Iris pigment epithelial cell (primary cell): ENCODE results near the gene ASTN2.
A peak's percentile ranks its signal among the peaks of the same experiment; 100 is the strongest.

Experiments
- DNase-seq: peaks from one replicate; pipeline ENCODE4 v3.0.0-alpha.2; 2011; ENCODE audit warnings: low read depth

The ASTN2 gene

DNA sequence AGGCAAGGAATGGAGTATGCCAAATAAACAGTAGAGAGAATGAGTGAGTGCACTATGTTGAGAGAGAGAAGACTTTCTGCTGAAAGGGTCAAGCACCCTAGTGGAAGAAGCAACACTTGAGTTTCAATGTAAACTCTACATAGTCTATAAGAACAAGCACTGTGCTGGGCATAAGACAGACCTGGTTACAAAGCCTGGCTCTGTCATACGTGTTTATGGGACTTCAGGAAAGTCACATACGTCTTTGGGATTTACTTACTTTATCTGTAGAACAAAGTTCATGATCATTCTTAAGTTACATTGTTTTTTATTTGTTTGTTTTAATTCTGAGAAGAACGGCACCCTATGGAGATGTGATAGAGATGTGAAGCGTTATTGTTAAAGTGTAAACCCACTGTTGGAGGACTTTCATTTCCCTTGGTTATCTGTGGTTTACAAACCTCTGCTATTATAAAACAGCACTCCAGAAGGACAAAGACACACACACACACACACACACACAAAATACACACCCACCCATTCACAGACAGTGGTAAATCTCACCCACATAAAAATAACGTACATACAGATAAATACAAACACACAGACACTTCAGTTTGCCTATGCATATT, 798.4 kb downstream of the ASTN2 start:
- no peak for DNase-seq

DNA sequence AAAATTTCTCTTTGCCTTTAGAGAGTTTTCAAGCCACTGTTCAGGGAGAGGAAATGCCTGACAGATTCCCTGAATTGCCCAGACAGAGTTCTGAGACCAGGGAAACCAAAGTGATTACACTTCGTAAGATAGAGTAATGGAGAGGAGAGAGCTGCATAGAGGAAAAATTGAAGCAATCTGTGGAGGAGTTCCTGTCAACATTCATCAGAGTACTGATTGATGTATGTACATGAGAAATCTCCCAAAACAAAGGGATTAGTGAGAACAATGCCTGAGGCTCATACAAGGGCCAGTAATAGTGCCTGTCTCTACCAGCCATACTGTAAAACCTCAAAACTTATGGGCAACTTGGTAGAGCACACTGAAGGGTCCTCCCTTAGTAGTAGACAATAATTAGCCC, 806.8 kb downstream of the ASTN2 start:
- DNase-seq, result no peak

DNA sequence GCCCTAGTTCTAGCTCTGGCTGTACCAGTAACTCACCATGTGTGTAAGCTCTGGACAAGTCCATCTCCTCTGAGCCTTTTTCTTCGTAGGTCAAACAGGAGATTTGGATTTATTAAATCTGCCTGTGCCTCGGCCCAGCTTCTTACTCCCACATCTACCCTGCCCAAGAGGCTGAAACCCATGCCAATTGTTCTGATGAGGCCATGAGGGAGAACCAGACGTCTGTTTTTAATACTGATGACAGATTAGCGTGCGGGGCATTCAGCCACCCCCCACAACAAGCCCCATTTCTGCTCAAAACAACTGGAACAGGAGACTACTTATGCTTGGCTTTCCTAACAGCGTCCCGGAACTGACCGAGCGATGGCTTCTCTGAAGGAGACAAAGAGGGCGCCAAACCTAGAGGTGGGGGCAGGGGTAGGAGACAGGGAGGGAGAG, 808.9 kb downstream of the ASTN2 start:
- no peak for DNase-seq

DNA sequence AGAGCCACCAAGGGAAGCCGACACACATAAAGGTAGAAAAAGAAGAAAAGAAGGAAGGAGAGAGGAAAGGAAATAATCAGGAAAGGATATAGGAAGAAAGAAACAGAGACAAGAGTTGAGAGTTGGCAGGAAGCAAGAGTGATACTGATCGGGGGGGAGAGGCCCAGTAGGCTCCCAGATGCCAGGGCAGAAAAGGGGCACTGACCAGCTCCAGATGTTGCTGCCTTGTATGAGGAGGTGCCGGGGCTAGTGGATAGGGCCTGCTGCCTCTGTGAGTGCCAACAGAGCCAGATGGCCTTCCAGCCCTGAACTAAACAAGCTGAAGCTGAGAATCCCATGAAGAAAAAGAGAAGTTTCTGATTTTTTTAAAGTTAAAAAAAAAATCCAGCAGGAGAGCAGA, 809.8 kb downstream of the ASTN2 start:
- no peak for DNase-seq

DNA sequence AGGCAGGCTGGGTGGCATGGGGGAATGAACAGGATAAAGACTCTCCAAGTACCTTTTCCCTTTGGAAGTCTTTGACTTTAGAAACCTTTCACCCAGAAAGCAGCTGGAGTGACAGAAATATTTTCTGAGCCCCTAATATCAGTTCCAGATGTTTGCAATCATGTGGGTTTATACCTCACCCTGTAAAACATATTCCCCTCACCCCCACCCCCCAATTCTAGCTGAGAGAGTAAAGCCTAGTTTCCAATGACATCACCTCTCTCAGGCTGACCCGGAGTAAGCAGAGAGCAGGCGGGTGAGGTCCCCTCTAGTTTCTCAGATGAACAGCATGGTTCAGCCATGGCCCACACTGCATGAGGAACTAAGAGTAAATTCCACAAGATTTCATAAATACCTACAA, 810.6 kb downstream of the ASTN2 start:
- DNase-seq, result no peak

DNA sequence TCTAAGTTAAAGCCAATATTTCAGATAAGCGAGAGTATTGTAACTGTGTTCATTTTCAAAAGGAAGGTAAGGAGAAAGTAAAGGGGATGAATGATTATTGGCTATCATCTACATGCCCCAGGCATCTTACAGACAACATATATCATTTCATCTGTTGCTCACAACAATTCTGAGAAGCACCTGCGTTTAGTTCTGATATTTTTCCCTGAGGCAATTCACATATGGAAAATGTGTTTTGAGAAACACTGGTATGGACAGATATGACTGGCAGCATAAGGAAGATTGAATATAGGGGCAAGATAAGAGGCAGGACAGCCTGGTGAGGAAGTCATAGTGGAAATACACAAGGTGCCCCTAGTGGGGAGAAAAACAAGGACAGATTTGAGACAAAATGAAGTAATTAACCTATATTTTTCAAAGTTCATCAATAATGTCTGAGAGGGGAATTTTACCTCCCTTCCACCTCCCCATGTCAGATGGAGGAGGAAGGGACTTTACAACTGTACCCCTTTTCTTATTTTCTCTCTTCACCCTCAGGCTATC, 815.4 kb downstream of the ASTN2 start:
- no peak for DNase-seq

DNA sequence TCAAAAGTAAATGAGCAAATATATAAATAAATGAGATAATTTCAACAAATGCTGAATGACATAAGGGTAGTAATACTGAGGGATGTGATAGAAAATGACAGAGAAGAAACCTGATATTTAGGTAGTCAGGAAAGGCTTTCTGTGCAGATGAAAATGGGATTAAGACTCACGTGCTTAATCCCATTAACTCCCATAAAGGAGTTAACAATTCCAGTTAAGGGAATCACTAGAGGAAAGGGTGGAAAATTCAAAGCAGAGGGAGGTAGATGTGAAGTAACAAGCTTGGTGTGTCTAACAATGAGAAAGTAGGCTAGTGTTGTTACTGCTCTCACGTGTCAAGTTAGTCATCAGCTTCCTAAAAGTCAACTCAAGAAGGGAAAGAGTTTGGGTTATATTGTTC, 818.2 kb downstream of the ASTN2 start:
- DNase-seq, result no peak

DNA sequence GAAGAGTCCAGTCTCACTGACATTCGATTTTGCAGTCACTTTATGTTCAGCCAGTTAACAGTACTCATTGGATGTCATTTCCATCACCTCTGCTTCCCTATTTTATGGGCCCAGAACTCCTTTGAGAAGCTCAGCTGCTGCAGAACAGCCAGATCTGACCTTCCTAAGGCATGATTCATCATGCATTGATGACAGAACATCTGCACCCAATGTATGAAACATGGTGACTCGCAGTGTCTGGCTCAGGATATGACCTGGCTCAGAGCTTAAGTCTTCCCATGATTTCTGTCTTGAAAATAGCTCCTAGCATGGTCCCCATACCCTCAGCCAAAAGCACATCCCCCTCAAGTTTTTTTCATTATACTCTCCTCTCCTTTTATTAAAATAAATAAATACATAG, 820.3 kb downstream of the ASTN2 start:
- DNase-seq, result peak; percentile 89

DNA sequence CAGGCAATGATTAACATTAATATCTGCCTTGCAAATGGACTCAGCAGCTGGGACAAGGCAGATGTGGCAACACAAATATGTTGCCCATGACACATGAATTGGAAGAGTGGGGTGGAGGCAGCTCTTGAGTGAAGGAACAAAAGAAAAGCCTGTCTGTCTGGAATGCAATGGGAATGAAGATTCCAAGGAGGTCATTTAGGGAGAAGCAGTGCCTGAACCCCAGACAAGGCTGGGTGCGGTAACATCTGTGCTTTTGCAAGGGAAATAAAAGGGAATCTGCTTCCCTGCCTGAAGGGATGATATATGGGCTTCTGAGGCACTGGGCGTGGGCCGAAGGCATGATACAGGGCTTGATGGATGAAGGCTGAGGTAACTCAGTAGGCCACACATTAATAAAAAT, 821.9 kb downstream of the ASTN2 start:
- no peak for DNase-seq

DNA sequence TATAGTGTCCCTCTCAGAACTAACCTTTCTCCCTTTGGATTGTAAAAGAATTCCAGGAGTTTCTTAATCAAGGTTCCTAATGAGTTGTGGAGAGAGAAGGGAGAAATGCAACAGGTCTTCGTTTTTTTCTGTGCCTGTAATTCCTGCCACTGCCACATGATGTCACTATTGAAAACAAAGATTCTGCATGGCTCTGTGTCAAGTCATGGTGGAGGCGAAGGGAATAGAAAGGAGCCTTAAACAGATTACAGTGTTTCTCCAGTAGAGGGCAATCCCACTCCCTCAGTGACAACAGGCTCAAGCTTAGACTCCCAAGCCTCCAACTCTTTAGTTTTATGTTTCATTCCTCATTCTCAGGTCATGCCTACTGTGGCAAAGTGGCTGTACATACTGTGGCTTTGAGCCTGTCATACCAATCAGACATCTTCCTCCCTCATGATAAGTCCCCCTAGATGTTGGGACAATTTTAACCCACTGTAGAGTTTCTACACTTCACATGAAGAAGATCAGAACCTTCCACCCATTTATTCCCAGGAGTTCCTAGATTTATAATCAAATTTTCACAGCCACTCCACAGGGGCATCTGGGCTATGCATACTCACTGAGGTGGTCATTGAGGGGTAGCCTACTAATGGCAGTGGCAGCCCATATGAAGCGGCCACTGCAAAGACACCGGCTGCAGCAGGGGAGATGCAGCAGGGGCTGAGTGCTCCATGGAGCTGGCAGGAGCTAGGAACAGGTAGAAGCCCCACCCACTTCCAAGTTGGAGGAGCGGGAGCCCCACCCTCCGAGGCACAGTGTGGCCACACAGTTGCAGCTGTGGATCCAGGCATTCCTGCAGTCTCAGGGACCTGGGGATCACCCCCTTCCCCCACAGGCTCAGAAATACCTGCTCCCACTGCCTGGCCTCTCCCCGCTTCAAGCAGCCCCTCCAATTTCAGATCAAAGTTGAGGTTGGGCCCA, 825.2 kb downstream of the ASTN2 start:
- peak; percentile 73 for DNase-seq

DNA sequence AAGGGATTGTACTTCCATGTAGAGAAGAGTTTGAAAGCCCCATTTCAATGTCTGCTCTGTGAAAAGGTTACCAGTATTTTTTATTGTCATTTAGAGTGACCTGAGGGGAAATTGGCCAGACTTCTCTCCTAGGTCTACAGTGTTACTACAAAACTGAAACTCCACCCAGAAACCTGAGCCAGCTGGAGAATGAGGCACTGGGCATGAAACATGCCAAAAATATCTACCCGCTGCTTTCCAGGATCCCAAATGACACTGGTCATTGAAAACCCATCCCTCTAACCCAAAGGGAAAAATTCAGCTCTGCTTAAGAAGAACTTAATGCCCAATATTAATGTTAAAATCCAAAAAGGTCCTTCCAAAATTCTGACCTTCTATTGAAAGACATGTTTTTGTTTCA, 826.9 kb downstream of the ASTN2 start:
- DNase-seq, result no peak

DNA sequence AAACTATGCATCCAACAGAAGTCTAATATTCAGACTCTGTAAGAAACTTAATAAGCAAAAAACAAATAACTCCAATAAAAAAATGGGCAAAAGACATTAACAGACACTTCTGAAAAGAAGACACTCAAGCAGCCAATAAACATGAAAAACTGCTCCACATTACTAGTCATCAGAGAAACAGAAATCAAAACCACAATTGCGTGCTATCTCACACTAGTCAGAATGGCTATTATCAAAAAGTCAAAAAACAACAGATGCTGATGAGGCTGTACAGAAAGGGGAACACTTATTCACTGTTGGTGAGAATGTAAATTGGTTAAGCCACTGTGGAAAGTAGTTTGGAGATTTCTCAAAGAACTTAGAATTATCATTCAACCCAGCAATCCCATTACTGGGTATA, 829.0 kb downstream of the ASTN2 start:
- no peak for DNase-seq

DNA sequence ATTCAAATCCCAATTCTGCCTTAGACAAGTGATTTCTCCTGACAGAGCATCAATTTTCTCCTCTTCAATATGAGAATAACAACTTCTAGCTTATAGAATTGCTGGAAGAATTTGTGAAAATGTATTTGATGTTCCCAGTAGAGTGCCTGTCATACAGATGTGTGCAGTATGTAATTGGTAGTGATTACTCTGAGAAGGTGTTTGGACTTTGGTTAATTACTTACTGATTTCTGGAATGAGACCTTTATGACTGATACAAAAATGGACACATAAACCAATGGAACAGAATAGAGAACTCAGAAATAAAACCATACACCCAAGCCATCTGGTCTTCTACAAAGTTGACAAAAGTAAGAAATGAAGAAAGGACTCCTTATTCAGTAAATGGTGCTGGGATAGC, 829.7 kb downstream of the ASTN2 start:
- DNase-seq, result no peak

DNA sequence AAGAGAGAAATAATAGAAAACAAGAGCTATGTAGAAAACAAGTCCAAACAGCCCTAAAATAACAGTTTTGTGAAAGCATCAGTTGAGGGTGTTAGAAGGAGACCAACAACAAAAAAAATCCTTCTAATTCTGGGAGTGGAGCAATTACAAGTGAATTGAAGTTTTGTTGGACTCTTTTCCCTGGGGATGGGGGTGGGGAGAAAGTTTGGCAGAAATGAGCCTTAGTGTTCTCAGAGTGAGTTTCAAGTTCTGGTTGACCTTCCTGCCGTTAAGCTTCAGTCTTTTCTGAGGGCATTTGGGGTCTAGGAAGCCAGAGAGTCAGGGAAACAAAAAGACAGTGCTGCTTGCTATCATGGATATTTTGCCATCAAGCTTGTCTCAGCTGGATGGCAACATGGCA, 834.0 kb downstream of the ASTN2 start:
- no peak for DNase-seq

DNA sequence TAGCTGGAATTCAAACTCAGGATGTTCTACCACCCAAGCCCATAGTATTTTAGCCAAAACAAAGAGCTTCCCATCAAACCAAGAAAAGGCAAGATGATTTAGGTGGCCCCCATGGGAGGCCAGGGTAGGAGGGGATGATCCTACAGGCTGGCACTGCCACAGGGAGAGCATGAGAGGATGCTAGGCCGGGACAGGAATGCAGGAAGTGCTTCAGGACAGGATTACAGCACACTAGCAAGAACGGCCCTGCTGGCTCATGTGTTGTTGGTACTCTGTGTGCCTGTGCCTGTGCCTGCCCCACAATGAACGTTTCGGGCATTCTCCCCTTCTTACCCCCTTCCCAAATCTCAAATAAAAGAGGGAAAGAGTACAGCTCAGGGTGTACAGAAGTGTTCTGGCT, 838.5 kb downstream of the ASTN2 start:
- no peak for DNase-seq

DNA sequence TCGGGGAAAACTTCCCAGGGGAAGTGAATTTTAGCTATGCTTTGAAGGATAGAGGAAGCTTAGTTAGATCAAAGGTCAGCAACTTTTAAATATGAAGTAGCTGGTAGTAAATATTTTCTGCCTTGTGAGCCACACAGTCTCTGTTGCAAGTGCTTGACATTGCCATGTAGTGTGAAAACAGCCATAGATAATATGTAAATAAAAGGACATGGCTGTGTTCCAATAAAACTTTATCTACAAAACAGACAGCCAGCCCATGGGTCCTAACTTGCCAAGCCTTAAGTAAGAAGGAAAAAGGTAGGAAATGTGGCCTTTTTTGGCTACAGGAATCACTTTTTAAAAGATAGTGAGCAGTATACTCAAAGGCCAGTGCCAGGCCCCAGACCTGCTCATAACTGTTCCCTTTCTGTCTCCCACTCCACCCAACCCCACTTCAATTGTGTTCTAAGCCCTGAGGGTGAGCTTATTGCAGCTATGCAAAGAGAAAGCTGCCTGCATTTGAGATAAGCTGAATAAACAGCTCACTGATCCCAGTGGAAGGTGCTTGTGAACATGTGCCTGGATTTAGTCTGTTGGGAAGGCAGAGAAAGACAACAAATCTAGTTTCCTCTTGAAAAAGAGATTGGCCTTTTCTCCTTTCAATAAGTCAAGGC, 840.7 kb downstream of the ASTN2 start:
- no peak for DNase-seq

DNA sequence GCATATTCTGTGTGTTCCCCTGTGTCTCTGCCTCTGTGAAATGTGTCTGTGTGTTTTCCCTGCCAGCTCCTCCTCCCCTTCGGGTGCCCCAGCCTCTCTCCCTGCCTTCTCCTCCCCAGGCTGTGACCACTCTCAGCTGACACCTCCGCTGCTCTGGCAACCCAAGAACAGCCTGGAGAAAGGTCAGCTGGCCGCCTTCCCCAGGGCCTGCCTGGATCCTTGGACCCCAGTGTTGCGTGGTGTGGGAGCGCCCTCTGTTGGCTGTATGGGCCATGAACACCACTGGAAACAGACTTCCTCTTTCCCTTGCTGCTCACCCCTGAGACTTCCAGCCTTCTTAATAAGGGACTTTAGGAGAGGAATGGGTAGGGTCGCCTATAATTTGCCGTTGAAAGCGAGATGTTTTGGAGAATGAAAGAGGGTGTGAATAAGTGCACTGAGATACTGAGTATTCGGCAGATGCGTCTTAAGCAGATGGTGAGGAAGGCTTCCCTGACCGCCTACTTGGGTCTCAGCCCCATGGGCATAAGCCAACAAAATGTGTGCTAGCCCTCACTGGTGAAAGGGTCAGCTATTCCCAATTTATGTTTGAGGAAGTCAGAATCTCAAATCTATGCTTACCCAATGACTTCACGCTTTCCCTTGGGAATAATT, 842.6 kb downstream of the ASTN2 start:
- peak; percentile 80 for DNase-seq

DNA sequence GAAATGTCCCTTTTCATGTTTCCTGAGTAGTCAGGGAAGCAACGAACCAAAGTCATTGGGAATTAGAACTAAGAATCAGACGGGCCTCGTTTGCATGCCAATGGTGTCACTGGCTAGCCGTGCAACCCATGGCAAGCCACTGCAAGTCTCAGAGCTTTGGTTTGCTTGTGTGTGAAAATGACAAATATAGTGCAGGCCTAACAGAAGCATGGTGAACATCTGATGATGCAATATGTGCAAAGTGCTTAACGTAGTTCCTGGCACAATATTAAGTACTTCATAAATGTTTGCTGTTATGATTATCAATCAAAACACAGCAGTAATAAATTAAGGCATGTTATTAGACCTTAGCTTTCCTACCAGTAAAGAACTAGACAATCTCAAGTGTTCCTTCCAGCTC, 845.7 kb downstream of the ASTN2 start:
- peak; percentile 9 for DNase-seq

DNA sequence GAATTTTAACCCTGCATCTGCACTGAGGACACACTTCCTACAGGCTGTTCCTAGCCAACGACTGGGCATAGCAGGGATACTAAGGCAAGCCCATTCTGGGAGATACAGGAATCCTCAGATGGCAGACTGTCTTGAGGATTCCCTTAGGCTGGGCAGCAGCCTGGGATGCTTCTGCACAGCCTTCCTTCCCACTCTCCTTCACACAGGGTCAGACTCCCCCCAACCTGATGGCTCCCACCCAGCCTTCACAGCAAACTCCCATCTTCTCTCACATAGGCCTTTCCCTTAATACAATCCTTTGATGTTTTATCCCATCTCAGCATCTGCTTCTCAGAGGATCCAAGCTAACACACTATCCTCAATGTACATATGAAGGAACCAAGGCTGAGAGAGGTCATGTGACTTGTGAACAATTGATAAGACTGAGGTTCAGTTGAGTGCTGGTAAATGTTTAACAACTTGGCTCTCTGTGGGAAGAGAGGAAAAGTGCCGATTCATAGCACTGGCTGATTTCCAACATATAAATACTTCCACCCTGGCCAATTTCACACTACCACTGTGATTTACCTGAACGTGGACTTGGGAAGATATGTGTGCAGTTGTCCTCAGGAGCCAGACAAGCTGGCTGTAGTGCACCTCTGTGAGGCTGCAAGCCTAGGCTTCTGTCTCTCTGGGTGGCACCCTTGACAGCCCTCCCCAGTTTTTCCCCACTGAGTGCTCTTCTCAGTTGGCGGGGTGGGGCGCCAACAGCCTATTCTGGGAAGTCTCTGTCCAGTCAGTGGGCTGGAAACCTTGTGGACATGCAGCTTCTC, 848.0 kb downstream of the ASTN2 start:
- DNase-seq, result peak; percentile 50

DNA sequence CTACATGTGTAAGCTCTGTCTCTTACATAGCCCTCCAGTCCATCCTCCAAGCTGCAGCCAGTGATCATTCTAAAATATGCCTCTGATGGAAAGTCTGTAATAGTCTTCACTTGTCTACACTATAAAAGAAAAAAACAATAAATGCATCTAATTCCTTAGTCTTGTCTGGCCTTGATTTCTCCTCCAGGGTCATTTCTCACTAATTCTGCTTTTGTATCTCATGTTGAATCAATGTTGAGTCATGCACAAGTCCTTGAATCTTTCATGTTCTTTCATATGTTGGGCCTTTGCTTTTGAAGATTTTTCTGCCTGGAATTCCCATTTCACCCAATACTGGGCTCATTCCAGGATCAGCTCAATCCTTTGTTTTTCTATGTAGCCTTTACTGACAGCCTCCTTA, 848.9 kb downstream of the ASTN2 start:
- DNase-seq, result peak; percentile 10

DNA sequence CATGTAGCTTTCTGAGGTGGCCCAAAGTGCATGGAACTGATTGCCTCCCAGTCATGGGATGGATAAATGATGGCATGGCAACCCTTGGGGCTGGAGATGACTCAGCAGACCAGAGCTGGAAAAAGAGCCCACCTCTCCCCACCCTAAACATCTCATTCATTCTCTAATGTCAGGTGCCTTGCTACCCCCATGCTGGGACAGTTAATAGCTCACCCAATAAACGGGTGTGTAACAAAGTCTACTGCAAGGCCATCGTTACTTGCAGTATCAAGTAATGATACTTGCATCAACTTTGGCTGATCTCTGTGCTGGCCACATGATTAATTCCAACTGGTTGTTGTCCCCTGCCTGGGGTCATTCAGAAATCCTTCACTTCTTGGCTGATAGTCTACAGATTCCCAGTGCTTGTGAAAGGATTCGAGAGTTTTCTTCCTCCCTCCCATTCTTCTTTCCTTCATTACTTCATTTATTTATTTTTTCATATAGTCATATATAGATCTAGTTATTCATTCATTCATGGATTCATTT, 850.5 kb downstream of the ASTN2 start:
- no peak for DNase-seq
